Caco-2 (cell line): ENCODE results near the gene DLL1. TPM values are rescaled to one million over a fixed set of nuclear protein-coding genes. Genes with fewer than 3 reads are reported as not detected.
A peak's percentile ranks its signal among the peaks of the same experiment; 100 is the strongest.
"Not testable (repeated sequence)": the region's sequence is repeated elsewhere in the genome, so short reads cannot be mapped to it uniquely, and the experiment has no call there.

ENCODE experiments used
- BruUV-seq: library from RNA; stranded (reverse); fragments of 400-500 nt; replicated peaks from 2 replicates; lab custom pipeline; 2021; lab: Mats Ljungman, UMichigan
- CTCF ChIA-PET: fragments of 300-600 bp; sonication (Branson Sonifier 250); formaldehyde crosslinking; loops from one replicate; lab custom pipeline; 2022; ENCODE audit warnings: antibody characterized with exemption; lab: Charles Lee
- POLR2A ChIA-PET: fragments of 300-600 bp; sonication (Branson Sonifier 250); formaldehyde crosslinking; loops from one replicate; lab custom pipeline; 2022; ENCODE audit warnings: antibody characterized with exemption; lab: Charles Lee
- DNase-seq, 2 experiments: peaks; one replicate each; pipeline versions ENCODE4 v3.0.0 to v3.0.0-alpha.2; 2020 to 2022
- H3K27me3 ChIP-seq: replicated peaks from 2 replicates; pipeline ENCODE4 v1.6.0; 2011; ENCODE audit warnings: low read length; ENCODE audit not compliant: control insufficient read depth, insufficient read depth
- H3K36me3 ChIP-seq: 2 replicates; pipeline ENCODE4 v1.5.1; 2011; ENCODE audit warnings: low read length; ENCODE audit not compliant: control insufficient read depth, insufficient read depth
- H3K4me1 ChIP-seq: fragments of 250-450 bp; sonication (Bioruptor Pico); 2 replicates; pipeline ENCODE4 v1.5.1; 2020; ENCODE audit warnings: mild to moderate bottlenecking
- H3K4me3 ChIP-seq: 2 replicates; pipeline ENCODE4 v1.5.1; 2011; ENCODE audit warnings: low read depth, mild to moderate bottlenecking, control low read depth, low read length
- H3K9me3 ChIP-seq: fragments of 250-450 bp; sonication (Bioruptor Pico); 2 replicates; pipeline ENCODE4 v1.5.1; 2020; ENCODE audit warnings: mild to moderate bottlenecking, moderate library complexity
- H3K27ac Mint-ChIP-seq: one replicate; pipeline ENCODE4 v1.8.0; 2022; ENCODE audit warnings: mixed read lengths; ENCODE audit not compliant: unreplicated experiment
- H3K27me3 Mint-ChIP-seq: one replicate; pipeline ENCODE4 v1.8.0; 2022; ENCODE audit warnings: mixed read lengths; ENCODE audit not compliant: insufficient read depth, unreplicated experiment
- H3K36me3 Mint-ChIP-seq: one replicate; pipeline ENCODE4 v1.8.0; 2022; ENCODE audit warnings: mild to moderate bottlenecking, mixed read lengths; ENCODE audit not compliant: insufficient read depth, unreplicated experiment
- H3K4me1 Mint-ChIP-seq: one replicate; pipeline ENCODE4 v1.8.0; 2022; ENCODE audit warnings: low read depth, mixed read lengths; ENCODE audit not compliant: unreplicated experiment
- H3K4me3 Mint-ChIP-seq: one replicate; pipeline ENCODE4 v1.8.0; 2022; ENCODE audit warnings: mild to moderate bottlenecking, moderate library complexity, mixed read lengths; ENCODE audit not compliant: unreplicated experiment
- H3K9me3 Mint-ChIP-seq: one replicate; pipeline ENCODE4 v1.8.0; 2022; ENCODE audit warnings: mixed read lengths; ENCODE audit not compliant: unreplicated experiment
- intact Hi-C: fragments of 100-400 bp; cut with micrococcal nuclease; formaldehyde crosslinking; loops from one replicate; pipeline ENCODE4 v1.10.0; 2022; ENCODE audit not compliant: unreplicated experiment
- total RNA-seq: library from RNA; stranded (reverse); gene quantifications from 2 replicates; pipeline ENCODE4 v1.2.3, GENCODE V29; 2022
- TF ChIP-seq, protein P1 (sequence below), 2 experiments: fragments of 200-600 bp in 1 of 2; IDR thresholded peaks; 1 replicate in 1 of 2; 2 replicates in 1 of 2; pipeline versions ENCODE4 v1.5.1 to v1.8.0; 2011 to 2022; ENCODE audit warnings: antibody characterized with exemption in 1 of 2, control low read depth in 1 of 2, inconsistent platforms in 1 of 2, low read depth in 1 of 2, low read length in 1 of 2, mild to moderate bottlenecking in 1 of 2, moderate library complexity in 1 of 2; ENCODE audit not compliant: insufficient read depth in 1 of 2, severe bottlenecking in 1 of 2, unreplicated experiment in 1 of 2

The DLL1 gene
- total RNA-seq, 1 experiment from 2014 or later = 6.6 TPM

- no peaks in the 10 kb centered on the region for H3K36me3 ChIP-seq
- no peaks in the 10 kb centered on the region for H3K9me3 Mint-ChIP-seq
- TF ChIP-seq, protein P1, sequence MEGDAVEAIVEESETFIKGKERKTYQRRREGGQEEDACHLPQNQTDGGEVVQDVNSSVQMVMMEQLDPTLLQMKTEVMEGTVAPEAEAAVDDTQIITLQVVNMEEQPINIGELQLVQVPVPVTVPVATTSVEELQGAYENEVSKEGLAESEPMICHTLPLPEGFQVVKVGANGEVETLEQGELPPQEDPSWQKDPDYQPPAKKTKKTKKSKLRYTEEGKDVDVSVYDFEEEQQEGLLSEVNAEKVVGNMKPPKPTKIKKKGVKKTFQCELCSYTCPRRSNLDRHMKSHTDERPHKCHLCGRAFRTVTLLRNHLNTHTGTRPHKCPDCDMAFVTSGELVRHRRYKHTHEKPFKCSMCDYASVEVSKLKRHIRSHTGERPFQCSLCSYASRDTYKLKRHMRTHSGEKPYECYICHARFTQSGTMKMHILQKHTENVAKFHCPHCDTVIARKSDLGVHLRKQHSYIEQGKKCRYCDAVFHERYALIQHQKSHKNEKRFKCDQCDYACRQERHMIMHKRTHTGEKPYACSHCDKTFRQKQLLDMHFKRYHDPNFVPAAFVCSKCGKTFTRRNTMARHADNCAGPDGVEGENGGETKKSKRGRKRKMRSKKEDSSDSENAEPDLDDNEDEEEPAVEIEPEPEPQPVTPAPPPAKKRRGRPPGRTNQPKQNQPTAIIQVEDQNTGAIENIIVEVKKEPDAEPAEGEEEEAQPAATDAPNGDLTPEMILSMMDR (IDR thresholded peaks at IDR 0.05; ENCODE audit: insufficient read depth in 1 of 2, low read depth in 1 of 2, low read length in 1 of 2, severe bottlenecking in 1 of 2, unreplicated experiment in 1 of 2) = peak in 1 of 2 experiments; percentile 15
- peaks cover 31% of the 10 kb centered on the region for H3K4me1 ChIP-seq
- POLR2A ChIA-PET = no interaction called here
- CTCF ChIA-PET = interaction anchor here (1.0 to 1.4 kb wide), 4 partner anchors 26 to 476 kb away, joined by 3 to 5 read pairs (median 3); no protein-coding TSS in a partner anchor
- H3K36me3 Mint-ChIP-seq = no peaks in the 10 kb centered on the region
- peaks cover 32% of the 10 kb centered on the region for H3K4me1 Mint-ChIP-seq
- intact Hi-C loops = loop anchor here (10.0 kb wide), 1 partner anchor 471 kb away; no protein-coding TSS in a partner anchor
- no TSS peak for BruUV-seq
- DNase-seq = peak; percentile 62
- peak overlapping the region; percentile 73 for H3K27ac Mint-ChIP-seq
- peak overlapping the region; percentile 9; the same call in 1 of the 2 replicates for H3K4me3 ChIP-seq
- no peaks in the 10 kb centered on the region for H3K27me3 Mint-ChIP-seq
- no peaks in the 10 kb centered on the region for H3K9me3 ChIP-seq
- peak overlapping the region; percentile 64 for H3K4me3 Mint-ChIP-seq
- H3K27me3 ChIP-seq = no peaks in the 10 kb centered on the region
Measured at GRCh38 chr6:170265655-170266054, 25.2 kb downstream of the DLL1 start.

DNA sequence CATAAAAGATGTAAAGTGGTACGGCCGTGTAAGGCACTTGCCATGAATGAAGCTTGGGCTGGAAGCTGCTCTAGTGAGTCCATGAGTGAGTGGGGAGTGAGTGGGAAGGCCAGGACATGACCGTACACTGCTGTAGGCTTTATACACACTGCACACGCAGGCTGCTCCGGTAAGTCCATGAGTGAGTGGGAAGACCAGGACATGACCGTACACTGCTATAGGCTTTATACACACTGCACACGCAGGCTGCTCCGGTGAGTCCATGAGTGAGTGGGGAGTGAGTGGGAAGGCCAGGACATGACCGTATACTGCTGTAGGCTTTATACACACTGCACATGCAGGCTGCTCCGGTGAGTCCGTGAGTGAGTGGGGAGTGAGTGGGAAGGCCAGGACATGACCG, 26.2 kb downstream of the DLL1 start:
- CTCF ChIA-PET, H3K27ac Mint-ChIP-seq, BruUV-seq: not testable (repeated sequence)

GRCh38 chr6:170264086-170264485, 26.8 kb downstream of the DLL1 start:
- H3K9me3 Mint-ChIP-seq = no peaks in the 10 kb centered on the region
- H3K27me3 Mint-ChIP-seq = no peaks in the 10 kb centered on the region
- H3K36me3 Mint-ChIP-seq = no peaks in the 10 kb centered on the region
- CTCF ChIA-PET = no interaction called here
- H3K27me3 ChIP-seq = no peaks in the 10 kb centered on the region
- POLR2A ChIA-PET = no interaction called here
- DNase-seq = no peak
- no peaks in the 10 kb centered on the region for H3K9me3 ChIP-seq
- no peak overlapping the region for H3K4me3 ChIP-seq
- intact Hi-C loops = loop anchor here (10.0 kb wide), 1 partner anchor 469 kb away; no protein-coding TSS in a partner anchor
- H3K36me3 ChIP-seq = no peaks in the 10 kb centered on the region
- peaks cover 23% of the 10 kb centered on the region for H3K4me1 Mint-ChIP-seq
- BruUV-seq = no TSS peak
- TF ChIP-seq, protein P1 (IDR thresholded peaks at IDR 0.05; ENCODE audit: insufficient read depth in 1 of 2, low read depth in 1 of 2, low read length in 1 of 2, severe bottlenecking in 1 of 2, unreplicated experiment in 1 of 2) = no peak
- peaks cover 18% of the 10 kb centered on the region for H3K4me1 ChIP-seq
- H3K4me3 Mint-ChIP-seq = no peak overlapping the region
- no peak overlapping the region for H3K27ac Mint-ChIP-seq

More for the DNA sequence above, 26.2 kb downstream of the DLL1 start:
- H3K36me3 ChIP-seq, POLR2A ChIA-PET, DNase-seq, H3K4me3 ChIP-seq, H3K27me3 Mint-ChIP-seq, H3K36me3 Mint-ChIP-seq, H3K9me3 ChIP-seq, H3K27me3 ChIP-seq, H3K4me3 Mint-ChIP-seq, H3K9me3 Mint-ChIP-seq: not testable (repeated sequence)
- intact Hi-C loops = loop anchor here (10.0 kb wide), 1 partner anchor 470 kb away; no protein-coding TSS in a partner anchor
- peaks cover 23% of the 10 kb centered on the region for H3K4me1 ChIP-seq
- H3K4me1 Mint-ChIP-seq = peaks cover 26% of the 10 kb centered on the region
